ENCODE measurements around the gene GOLGA8A. TPM values are rescaled to one million over a fixed set of nuclear protein-coding genes. Genes with fewer than 3 reads are reported as not detected.

GOLGA8A gene
- total RNA-seq, 1 experiment from 2014 or later = 55.0 TPM

DNA sequence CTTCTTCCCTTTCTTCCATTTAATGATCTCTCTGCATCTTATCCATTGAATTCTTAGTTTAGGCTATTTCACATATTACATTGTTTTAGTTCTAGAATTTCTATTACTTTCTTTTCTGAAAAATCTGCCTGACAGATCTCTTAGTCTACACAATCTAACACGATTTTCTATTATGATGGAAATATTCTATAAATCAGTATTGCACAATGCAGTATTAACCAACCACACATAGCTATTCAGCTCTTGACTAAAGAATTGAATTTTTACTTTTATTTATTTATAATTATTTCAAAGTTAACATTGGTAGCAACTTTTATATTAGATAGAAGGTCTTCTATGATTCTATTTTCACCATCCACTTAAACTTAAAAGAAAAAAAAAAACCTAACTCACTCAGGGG is 36.2 kb upstream of the GOLGA8A start:
- no peak overlapping the region for H3K27ac ChIP-seq (ENCODE audit: low read depth, low read length, poor library complexity, severe bottlenecking)
- no peak overlapping the region for H3K4me3 ChIP-seq (ENCODE audit: low read depth, low read length, poor library complexity, severe bottlenecking)
- CTCF ChIA-PET = no interaction called here
- TF ChIP-seq, protein P1, sequence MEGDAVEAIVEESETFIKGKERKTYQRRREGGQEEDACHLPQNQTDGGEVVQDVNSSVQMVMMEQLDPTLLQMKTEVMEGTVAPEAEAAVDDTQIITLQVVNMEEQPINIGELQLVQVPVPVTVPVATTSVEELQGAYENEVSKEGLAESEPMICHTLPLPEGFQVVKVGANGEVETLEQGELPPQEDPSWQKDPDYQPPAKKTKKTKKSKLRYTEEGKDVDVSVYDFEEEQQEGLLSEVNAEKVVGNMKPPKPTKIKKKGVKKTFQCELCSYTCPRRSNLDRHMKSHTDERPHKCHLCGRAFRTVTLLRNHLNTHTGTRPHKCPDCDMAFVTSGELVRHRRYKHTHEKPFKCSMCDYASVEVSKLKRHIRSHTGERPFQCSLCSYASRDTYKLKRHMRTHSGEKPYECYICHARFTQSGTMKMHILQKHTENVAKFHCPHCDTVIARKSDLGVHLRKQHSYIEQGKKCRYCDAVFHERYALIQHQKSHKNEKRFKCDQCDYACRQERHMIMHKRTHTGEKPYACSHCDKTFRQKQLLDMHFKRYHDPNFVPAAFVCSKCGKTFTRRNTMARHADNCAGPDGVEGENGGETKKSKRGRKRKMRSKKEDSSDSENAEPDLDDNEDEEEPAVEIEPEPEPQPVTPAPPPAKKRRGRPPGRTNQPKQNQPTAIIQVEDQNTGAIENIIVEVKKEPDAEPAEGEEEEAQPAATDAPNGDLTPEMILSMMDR (conservative IDR thresholded peaks at IDR 0.05; ENCODE audit: low read depth, low read length) = no peak
- TF ChIP-seq EZH2 (IDR thresholded peaks at IDR 0.05; ENCODE audit: borderline replicate concordance, low read depth, low read length, poor library complexity, severe bottlenecking) = no peak
- no peaks in the 10 kb centered on the region for H3K9me3 ChIP-seq (ENCODE audit: low read depth, low read length, poor library complexity, severe bottlenecking)
- no peaks in the 10 kb centered on the region for H3K4me1 ChIP-seq (ENCODE audit: insufficient read depth, low read length, poor library complexity, severe bottlenecking)
- peaks cover 9% of the 10 kb centered on the region for H3K27me3 ChIP-seq (replicated peaks; ENCODE audit: insufficient read depth, low read depth, low read length, poor library complexity)
- no peak for DNase-seq (ENCODE audit: low spot score)
- intact Hi-C loops (cut with micrococcal nuclease; ENCODE audit: unreplicated experiment) = no loop called here
- no TSS peak for BruUV-seq (replicated peaks)
- H3K36me3 ChIP-seq (ENCODE audit: insufficient read depth, low read length, poor library complexity, severe bottlenecking) = no peaks in the 10 kb centered on the region
- POLR2A ChIA-PET (ENCODE audit: low non-redundant PET) = no interaction called here

DNA sequence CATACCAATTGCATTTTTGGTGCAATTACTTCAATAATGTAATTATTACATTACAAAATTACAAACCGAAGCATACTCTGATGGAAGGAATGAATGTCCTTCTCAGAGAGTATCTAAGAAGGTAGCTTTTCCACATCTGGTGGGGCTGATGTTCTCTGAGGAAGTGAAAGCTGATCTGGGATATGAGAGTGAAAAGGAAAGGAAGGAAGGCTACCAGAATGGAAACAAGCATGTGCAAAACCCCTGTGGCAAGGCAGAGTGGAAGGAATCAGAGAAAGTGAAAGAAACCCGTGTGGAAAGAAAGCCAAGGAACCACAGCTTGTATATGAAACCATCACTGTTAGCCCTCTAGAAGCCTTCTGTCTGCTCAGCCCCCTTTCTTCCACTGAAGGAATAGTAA is 35.3 kb upstream of the GOLGA8A start:
- intact Hi-C loops (cut with micrococcal nuclease; ENCODE audit: unreplicated experiment) = no loop called here
- ChIA-PET POLR2A (ENCODE audit: low non-redundant PET) (no interaction called here), CTCF (no interaction called here)
- no peaks in the 10 kb centered on the region for H3K4me1 ChIP-seq (ENCODE audit: insufficient read depth, low read length, poor library complexity, severe bottlenecking)
- H3K9me3 ChIP-seq (ENCODE audit: low read depth, low read length, poor library complexity, severe bottlenecking) = no peaks in the 10 kb centered on the region
- peaks cover 9% of the 10 kb centered on the region for H3K27me3 ChIP-seq (replicated peaks; ENCODE audit: insufficient read depth, low read depth, low read length, poor library complexity)
- no peaks in the 10 kb centered on the region for H3K36me3 ChIP-seq (ENCODE audit: insufficient read depth, low read length, poor library complexity, severe bottlenecking)
- no peak for TF ChIP-seq EZH2 (IDR thresholded peaks at IDR 0.05; ENCODE audit: borderline replicate concordance, low read depth, low read length, poor library complexity, severe bottlenecking)
- TF ChIP-seq, protein P1 (conservative IDR thresholded peaks at IDR 0.05; ENCODE audit: low read depth, low read length) = no peak
- no peak overlapping the region for H3K27ac ChIP-seq (ENCODE audit: low read depth, low read length, poor library complexity, severe bottlenecking)
- H3K4me3 ChIP-seq (ENCODE audit: low read depth, low read length, poor library complexity, severe bottlenecking) = no peak overlapping the region
- no peak for DNase-seq (ENCODE audit: low spot score)
- BruUV-seq (replicated peaks) = no TSS peak

DNA sequence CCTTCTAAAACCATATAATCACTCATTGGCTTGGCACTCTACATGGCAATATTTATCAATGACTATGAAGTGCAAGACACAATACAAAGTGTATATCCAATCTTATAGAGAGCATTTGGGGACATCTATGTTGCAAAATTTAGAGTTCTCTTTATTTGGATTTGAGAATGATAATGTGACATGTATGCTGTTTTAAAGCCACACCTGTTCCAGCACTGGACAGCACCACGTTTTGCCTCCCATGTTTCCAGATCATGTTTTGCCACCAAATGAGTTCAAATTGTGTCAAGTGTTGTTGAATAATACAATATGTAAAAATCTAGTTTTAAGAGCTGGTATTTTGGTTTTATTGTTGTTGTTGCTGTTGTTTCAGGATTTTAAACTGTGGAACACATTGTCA is 33.3 kb upstream of the GOLGA8A start:
- POLR2A ChIA-PET (ENCODE audit: low non-redundant PET) = no interaction called here

More for the DNA sequence above, 33.3 kb upstream of the GOLGA8A start:
- TF ChIP-seq EZH2 (IDR thresholded peaks at IDR 0.05; ENCODE audit: borderline replicate concordance, low read depth, low read length, poor library complexity, severe bottlenecking) = no peak
- TF ChIP-seq, protein P1 (conservative IDR thresholded peaks at IDR 0.05; ENCODE audit: low read depth, low read length) = no peak
- Histone ChIP-seq H3K36me3 (ENCODE audit: insufficient read depth, low read length, poor library complexity, severe bottlenecking) (no peaks in the 10 kb centered on the region), H3K27ac (ENCODE audit: low read depth, low read length, poor library complexity, severe bottlenecking) (no peak overlapping the region), H3K9me3 (ENCODE audit: low read depth, low read length, poor library complexity, severe bottlenecking) (no peaks in the 10 kb centered on the region), H3K27me3 (replicated peaks; ENCODE audit: insufficient read depth, low read depth, low read length, poor library complexity) (peaks cover 6% of the 10 kb centered on the region), H3K4me1 (ENCODE audit: insufficient read depth, low read length, poor library complexity, severe bottlenecking) (no peaks in the 10 kb centered on the region), H3K4me3 (ENCODE audit: low read depth, low read length, poor library complexity, severe bottlenecking) (no peak overlapping the region)
- intact Hi-C loops (cut with micrococcal nuclease; ENCODE audit: unreplicated experiment) = no loop called here
- CTCF ChIA-PET = no interaction called here
- BruUV-seq (replicated peaks) = no TSS peak
- DNase-seq (ENCODE audit: low spot score) = no peak
